HG02973 (cell line): Measurements from ENCODE around the gene SLC27A2.
"Not testable (repeated sequence)": the region's sequence is repeated elsewhere in the genome, so short reads cannot be mapped to it uniquely, and the experiment has no call there.

ENCODE experiments used
- ATAC-seq: cut with Tn5 transposase; IDR thresholded peaks from one replicate; pipeline ENCODE4 v1.9.1; 2021; ENCODE audit warnings: moderate library complexity; ENCODE audit not compliant: unreplicated experiment

The SLC27A2 gene

DNA sequence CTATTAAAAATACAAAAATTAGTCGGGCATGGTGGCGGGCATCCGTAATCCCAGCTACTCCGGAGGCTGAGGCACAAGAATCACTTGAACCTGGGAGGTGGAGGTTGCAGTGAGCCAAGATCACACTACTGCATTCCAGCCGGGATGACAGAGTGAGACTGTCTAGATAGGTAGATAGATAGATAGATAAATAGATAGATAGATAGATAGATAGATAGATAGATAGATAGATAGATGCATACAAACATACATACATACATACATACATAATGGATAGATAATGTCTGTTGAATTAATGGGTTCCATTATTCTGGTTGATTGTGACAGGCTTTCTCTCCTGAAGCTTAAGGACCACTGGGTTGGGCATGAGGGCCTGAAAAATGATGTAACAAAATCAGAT, 6.8 kb downstream of the SLC27A2 start:
- not testable (repeated sequence) for ATAC-seq

DNA sequence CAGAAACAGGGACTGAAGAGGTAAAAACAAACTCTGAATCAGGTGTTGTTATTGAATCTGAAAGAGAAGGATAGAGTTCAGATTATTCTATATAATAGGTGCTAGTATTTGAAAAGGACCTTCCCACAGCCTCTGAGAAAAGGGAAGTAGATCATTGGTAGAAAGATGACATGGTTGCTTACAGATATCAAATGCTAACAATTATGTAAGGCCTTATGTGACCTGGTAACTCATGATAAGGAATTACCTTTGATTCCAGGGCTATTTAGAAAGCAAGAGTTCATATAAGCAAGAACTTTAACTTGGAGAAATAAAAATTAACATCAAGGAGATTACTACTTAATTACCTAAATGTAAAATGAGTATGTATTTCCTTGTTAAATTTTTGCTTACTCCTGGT, 7.6 kb downstream of the SLC27A2 start:
- ATAC-seq = no peak

DNA sequence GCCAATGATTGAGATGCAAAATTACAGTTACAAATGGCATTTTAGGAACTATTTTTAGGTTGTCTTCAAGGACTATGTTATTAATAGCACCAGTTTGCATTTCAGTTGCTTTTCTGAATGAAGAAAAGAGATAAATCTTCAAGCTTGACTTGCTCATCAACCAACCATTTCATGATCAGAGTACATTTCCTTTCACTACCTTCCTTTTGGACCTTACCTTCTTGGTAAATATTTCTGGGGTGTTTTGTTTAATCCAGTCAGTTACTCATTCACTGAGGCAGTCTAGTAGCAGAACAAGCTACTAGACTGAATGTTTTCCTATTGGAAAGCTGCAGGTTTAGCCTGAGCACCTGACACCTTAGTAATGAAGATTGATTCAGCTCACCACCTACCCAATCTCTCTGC, 8.2 kb downstream of the SLC27A2 start:
- peak; percentile 49 for ATAC-seq

DNA sequence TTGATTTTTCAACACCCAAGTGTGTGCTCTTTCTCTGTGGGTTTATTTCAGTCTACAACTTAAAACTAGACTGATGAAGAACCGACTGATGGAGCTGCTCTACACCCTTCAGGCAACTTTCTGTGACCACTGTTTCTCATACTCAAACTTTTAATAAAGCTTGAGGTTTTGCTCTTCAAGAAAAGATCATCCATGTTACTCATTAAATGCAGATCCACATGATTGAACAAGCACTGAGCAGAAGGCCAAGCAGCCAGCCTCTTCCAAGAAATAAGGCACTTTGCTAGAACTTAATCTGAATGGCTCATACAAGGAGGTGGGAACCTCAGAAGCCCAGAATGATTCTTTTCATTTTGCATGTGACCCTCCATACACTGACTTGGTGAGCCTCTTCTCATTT, 8.7 kb downstream of the SLC27A2 start:
- ATAC-seq = peak; percentile 61

DNA sequence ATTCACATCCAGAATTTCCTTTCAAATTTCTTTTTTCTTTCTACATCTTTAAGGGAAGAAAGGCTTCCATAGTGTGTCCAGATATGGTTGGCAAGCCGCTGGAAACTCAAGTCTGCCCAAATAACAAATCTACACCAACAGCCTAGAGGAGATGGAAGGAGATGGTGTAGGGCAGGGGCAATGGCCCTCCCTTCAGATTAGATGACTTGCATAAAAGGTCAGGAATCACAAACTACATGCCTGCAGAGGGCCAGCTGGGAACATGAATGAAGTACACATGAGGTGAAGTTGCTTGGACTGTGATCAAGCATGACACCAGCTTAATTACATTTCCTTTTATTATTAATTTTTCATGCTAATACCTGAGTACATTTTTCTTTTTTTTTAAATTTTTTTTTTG, 10.2 kb downstream of the SLC27A2 start:
- no peak for ATAC-seq

DNA sequence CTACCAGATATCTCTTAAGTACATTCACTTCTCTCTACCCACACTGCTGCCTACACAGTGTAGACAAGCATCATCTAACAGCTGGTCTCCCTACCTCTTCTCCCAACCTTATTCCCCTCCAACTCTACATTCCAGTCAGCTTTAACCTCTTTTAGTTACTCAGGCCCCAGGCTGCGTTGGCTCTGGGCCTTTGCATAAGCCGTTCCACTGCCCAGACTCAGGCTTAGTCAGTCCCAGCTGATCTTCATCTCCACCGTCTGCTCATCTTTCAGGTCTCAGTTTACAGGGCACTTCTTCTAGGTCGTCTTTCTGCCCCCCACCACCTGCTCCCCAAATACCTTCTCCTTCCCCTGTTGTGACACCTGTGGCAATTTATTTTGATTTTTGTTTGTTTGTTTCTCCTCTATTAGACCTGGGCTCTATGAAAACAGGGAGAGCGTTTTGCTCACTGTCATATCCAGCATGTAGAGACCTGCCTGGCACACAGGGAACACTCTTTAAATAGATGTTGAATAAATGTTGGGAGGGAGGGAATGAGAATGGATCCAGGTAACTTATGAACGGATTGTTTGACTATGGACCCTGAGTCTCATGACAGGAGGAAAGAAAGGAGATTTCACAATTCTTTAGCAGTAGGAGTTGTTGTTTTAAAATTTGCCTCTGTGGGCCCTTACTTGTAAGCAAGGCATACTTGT, 11.1 kb downstream of the SLC27A2 start:
- ATAC-seq = no peak

DNA sequence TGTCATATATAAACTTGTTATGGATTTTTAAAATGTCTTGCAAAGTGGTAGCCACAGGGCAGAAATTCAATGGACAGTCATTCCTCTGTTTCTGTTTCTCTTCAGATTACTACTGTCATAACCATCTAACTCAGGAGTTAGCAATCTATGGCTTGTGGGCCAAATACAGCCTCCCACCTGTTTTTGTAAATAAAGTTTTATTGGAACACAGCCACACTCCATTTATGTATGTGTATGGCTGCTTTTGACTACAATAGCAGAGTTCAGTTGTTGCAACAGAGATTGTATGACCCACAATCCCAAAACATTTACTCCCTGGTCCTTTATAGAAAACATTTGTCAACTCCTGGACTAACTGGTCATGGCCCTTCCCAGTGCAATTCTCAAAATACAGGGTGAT, 20.0 kb downstream of the SLC27A2 start:
- no peak for ATAC-seq

DNA sequence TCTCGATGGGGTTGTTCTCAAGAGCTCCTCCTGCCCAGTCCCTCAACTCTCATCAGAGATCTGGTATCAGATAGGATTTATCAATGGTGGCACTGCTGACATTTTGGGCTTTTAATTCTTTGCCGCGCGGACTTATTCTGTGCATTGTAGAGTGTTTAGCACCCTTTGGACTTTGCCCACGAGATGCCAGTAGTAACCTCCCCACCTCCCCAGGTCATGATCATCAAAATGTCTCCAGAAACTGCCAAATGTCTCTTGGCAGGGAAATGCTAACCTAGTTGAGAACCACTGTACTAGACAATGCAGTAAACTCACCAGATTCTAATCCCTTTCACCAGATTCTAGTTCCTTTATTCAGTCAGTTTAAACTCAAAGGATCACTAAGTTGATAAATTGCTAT, 24.0 kb downstream of the SLC27A2 start:
- ATAC-seq = no peak

DNA sequence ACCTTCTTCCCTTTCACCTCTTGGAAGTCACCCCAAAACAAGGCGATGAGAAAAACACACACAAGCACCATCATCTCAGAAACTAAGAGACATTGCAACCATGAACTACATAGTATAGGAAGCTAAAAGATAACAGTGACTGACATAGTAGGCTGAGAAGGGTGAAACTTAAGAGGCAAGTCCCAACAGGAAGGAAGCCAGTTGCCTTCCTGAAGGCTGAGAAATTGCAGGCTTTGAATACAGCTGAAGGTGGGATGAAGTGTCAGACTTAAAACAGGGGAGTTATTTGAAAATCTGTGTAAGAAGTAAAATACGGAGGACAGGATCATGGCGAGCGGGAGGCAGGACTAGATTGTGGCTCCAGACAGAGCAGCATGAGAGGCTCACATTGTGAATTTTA, 27.8 kb downstream of the SLC27A2 start:
- no peak for ATAC-seq

DNA sequence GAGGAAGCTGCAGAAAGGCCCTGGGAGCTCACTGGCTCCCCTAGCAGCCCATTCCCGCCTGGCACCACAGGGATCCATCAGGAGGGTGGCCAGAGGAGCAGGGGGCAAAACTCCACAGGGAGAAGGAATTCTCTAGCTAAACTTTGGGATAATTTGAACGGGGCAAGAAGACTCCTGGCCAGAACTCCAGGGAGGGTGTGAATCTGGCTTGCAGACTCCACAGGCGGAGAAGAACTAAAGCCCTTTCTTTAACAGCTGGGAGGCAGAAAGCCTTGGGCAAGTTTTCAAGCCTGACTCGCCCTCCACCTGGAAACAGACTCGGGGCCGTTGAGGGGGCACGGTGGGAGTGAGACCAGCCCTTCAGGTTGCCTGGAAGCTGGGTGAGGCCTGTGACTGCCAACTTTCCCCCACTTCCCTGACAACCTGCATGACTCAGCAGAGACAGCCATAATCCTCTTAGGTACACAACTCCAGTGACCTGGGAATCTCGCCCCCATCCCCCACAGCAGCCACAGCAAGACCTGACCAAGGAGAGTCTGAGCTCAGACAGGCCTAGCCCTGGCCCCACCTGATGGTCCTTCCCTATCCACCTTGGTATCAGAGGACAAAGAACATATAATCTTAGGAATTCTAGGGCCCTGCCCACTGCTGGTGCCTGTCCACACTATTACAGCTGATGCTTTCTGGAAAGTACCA, 28.6 kb downstream of the SLC27A2 start:
- ATAC-seq = no peak

DNA sequence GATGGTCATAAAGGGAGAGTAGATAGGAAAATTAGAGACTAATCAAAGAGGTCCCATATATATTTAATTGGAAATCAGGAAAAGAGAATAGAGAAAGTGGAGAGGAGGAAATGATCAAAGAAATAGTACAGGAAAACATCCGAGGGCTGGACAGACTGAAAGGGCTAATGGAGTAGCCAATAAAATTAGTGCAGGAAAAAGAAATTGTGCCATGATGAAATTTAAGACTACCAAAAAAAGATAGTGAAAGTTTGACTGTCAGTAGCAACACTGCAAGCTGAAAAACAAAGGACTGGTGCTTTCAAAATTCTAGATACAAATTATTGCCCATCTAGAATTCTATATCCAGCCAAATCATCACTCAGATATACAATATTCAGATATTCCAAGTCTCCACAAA, 36.3 kb downstream of the SLC27A2 start:
- no peak for ATAC-seq

DNA sequence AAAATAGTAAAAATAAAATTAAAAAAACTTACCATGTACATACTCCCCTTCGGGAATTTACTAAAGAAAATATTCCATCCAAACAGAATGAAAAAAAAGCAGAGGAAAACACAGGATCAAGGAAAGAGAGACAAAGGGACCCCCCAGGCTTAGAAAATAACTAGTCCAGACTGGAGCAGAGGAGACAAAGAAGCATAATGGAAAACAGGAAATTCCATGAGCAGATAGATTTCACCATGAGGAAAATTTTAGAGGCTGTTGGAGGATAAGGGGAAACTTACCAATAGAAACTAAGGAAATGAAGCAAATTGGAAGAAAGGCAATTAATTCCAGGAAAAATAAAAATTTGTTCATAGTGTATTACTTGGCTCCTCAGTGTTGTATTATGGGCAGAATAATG, 36.7 kb downstream of the SLC27A2 start:
- ATAC-seq = no peak

DNA sequence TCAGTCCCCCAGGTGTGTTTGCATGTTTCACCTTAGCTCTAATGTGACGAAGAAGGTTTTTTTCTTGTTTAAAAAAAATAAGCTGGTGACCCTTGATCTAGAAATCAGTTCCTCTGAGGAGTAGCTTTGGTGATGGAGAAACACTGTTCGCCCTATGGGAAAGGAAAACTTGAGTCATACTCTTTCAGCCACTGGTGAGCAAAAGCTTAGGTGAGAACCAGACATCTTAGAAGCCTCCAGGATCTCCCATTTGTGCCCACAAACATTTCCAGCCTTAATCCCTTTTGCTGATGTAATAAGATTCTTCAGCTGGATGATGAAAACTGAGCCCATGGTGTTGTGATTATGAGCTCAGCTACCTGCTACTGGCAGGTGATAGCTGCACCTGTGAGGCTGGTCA, 37.8 kb downstream of the SLC27A2 start:
- no peak for ATAC-seq

DNA sequence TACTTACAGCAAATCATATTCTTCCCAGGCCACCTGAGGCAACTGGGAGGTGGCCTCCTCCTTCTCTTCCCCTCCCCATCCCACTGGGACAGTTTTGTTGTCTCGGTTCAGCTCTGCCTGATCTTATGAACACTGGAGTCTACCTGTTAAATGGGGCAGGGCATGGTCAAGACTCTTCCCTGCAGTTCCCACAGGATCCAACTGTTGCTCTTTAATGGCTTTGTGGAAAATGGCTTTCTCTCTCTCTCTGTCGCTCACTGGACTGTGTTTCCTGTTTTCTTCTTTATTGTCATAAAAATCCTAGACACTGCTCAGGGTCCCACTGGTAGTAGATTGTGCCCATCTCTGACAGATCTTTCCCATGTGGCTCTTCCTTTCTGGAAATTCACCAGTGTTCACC, 40.2 kb downstream of the SLC27A2 start:
- no peak for ATAC-seq

DNA sequence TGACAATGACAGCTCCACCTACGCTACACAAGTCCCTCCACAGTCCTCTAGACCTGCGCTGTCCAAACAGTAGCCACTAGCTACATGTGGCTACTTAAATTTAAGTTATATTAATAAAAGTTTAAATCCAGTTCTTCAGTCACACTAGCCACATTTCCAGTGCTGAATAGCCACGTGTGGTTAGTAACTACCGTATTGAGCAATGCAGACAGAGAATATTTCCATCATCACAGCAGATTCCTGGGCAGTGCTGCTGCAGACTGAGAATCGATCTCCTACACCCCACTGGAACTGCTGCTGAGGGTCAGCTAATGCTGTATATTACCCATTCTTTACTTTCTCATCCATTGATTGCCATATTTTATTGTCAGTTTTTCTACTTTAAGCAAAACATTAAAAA, 42.6 kb downstream of the SLC27A2 start:
- ATAC-seq = no peak

DNA sequence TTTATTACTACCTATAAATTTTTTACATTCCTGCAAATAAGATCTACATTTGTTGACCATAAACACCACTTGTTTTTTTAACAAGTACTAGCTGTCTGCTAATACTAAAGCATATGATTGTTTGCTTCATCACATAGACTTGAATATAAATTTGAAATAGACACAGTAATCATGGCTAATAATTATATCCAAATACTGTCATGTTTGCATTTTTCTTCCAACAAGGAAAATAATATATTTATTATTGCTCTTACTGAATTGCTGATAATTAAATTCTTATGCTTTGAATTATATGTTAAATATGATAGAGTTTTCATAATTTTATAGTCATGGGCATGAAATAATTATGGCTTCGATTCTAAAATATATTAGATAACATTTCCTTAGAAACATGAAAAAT, 43.1 kb downstream of the SLC27A2 start:
- ATAC-seq = no peak

DNA sequence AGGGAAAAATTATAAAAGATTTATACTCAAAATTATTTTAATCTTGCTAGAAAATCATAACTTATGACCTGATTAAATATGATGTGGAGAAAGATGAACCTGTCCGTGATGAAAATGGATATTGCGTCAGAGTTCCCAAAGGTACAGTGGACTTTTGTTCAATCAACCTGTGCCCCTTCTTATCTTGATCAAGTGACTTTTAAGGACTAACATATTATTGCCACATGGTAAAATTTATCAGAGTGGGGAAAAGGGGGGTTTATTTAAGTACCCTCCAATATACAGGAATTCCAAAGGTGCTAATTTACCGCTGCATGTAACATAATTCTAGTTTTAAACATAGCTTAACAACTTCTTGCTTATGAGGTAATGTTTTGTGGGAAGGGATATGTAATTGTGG, 43.9 kb downstream of the SLC27A2 start:
- ATAC-seq = no peak

DNA sequence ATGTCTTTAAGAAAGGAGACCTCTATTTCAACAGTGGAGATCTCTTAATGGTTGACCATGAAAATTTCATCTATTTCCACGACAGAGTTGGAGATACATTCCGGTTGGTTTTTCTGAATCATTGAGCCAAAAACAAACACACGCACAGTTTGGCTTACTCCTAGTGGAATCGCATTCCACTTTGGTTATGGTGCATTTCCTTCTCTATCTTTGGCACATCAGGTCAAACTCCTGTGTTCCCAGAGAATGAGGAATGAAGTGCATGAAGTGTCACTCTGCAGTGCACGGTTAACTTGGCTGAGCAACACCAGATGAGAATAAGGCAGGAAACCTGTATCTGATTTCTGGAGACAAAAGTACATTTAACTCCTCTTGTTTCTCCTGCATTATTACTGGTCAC, 45.1 kb downstream of the SLC27A2 start:
- ATAC-seq = no peak

DNA sequence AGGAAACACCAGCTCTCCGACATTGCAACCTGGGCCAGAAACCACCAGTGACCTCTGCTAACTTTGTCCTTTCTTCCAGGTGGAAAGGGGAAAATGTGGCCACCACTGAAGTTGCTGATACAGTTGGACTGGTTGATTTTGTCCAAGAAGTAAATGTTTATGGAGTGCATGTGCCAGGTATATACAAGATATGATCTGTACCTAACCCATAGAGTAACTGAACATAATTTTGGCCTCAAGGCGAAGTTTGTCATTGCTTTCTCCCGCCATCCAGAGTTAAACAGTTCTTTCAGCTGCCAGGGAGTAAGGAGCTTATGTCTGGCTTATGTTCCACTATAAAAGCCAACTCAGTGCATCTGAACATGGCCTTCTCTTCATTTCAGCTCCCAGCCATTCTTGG, 46.9 kb downstream of the SLC27A2 start:
- ATAC-seq = no peak

DNA sequence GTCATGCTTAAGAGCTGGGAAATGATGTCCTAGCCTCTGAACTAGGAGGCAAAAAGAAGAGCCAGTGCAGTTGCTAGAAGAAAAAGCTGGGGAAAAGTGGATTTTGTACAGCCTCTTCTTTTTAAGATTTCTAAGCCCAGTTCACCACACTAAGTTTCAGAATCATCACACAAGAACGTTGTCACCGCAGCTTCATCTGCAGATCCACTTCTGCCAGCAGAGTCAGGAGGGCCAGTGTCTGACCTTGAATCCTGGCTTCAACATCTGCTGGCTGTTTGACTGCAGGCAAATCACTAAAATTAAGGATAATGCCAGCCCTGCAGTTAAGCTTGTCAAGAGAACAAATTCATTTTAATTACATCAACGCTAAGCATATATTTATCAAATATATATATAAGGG, 47.3 kb downstream of the SLC27A2 start:
- ATAC-seq = no peak

DNA sequence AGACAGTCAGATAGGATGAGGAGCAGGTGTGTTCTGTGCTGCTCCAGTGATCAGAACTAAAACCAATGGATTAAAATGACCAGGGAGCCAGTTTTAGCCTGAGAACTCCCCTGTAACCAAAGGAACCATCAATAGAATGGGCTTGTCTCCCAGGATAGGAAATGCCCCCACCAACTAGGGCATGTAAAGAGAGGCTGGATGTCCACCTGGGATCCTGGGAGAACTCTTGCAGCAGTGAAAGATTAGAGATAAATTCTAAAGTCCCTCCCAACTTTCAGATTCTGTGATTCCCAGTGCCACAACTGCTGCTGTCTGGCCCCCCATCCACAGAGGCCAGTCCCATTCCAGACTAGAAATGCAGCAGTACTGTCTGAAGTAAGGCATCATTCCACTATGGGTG, 49.8 kb downstream of the SLC27A2 start:
- ATAC-seq = no peak

DNA sequence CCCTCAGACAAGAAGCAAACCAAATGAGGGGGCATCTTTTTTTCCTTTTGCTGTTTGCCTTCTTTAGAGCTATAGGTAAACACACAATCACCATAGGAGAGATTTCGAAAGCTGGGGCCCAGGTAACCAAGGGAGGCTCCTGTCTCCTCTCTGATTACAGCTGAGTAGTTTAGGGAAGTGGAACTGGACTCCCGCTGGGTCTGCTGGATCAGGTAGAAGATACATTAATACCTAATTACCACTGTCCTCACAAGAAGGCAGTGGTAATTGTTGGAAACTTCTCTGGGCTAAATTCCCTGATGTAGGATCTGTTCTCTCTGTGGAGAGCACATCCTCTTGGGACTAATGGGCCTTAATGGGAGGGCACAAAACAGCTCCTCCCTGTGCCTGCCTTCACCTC, 50.8 kb downstream of the SLC27A2 start:
- no peak for ATAC-seq

DNA sequence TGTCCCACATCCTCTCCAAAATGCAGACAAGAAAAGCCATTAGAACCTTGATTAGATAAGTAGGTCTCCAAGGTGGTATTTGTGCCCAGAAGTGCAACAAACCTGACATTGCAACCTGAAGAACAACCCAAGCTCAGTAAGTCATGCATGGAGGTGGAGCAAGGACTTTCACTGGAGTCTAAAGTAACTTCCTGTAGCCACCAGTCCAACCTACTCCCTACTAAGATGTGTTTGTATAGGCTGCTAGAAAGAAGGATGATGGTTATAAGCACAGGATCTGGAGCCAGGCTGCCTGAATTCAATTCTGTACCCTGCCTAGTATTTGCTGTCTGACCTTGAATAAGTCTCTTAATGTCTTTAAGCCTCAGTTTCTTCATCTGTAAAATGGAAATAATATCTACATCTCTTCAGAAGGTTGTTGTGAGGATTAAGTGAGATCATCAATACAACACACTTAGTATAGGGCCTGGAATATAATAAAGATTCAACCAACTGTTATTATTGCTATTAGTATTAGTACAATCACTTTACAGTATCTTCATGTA, 51.3 kb downstream of the SLC27A2 start:
- no peak for ATAC-seq
